K562 (cell line): ENCODE results near the gene IMPA2. TPM values are rescaled to one million over a fixed set of nuclear protein-coding genes. Genes with fewer than 3 reads are reported as not detected.

Source experiments
- ATAC-seq: fragments of 200-7000 bp; cut with Tn5 transposase; 3 replicates; pipeline ENCODE4 v1.9.1; 2020; ENCODE audit warnings: moderate library complexity
- BruUV-seq: library from RNA; stranded (reverse); fragments of 400-500 nt; replicated peaks from 2 replicates; lab custom pipeline; 2021; lab: Mats Ljungman, UMichigan
- CTCF ChIA-PET: fragments of 300-600 bp; formaldehyde crosslinking; extraction: SDS; loops from one replicate; lab custom pipeline; 2021; ENCODE audit warnings: low intra/inter-chr PET ratio; lab: Yijun Ruan, JAX
- POLR2A ChIA-PET: fragments of 300-600, 350-650 bp; sonication (Branson Sonifier 250); formaldehyde crosslinking; extraction: SDS; loops from one replicate; lab custom pipeline; 2021; ENCODE audit warnings: antibody characterized with exemption, inconsistent platforms; lab: Yijun Ruan, JAX
- DNase-seq, 4 experiments: peaks; one replicate each; pipeline versions ENCODE4 v3.0.0 to v3.0.0-alpha.2; 2011 to 2018; ENCODE audit warnings: low spot score in 3 of 4, mixed read lengths in 3 of 4; ENCODE audit errors: extremely low read depth in 1 of 4
- FAIRE-seq: peaks from 2 replicates; lab custom pipeline; 2011; peaks lifted over from hg19 to GRCh38; lab: Jason Lieb, UNC
- H2AFZ ChIP-seq: 2 replicates; pipeline ENCODE4 v1.6.0; 2011; ENCODE audit warnings: low read depth, low read length, control low read depth, inconsistent platforms
- H3K27ac ChIP-seq: fragments of 200-600 bp; 3 replicates; pipeline ENCODE4 v1.8.0; 2011; ENCODE audit warnings: low read depth, mild to moderate bottlenecking, control low read depth, inconsistent platforms, low read length, moderate library complexity, mixed read lengths; ENCODE audit errors: extremely low read depth
- H3K27me3 ChIP-seq, 2 experiments: fragments of 300-600 bp in 1 of 2; 2 replicates in 1 of 2; 3 replicates in 1 of 2; pipeline versions ENCODE4 v1.6.0 to v1.8.0; 2011; ENCODE audit warnings: inconsistent platforms in 2 of 2, low read length in 2 of 2, mild to moderate bottlenecking in 1 of 2, mixed read lengths in 1 of 2, moderate library complexity in 1 of 2; ENCODE audit not compliant: control insufficient read depth in 2 of 2, insufficient read depth in 2 of 2
- H3K36me3 ChIP-seq: fragments of 300-600 bp; 3 replicates; pipeline ENCODE4 v1.8.0; 2011; ENCODE audit warnings: mild to moderate bottlenecking, low read length, inconsistent platforms; ENCODE audit not compliant: control insufficient read depth, insufficient read depth
- H3K4me1 ChIP-seq, 2 experiments: fragments of 200-600 bp in 1 of 2; replicated peaks in 1 of 2; 2 replicates in 1 of 2; 3 replicates in 1 of 2; pipeline versions ENCODE4 v1.5.1 to v1.8.0; 2011; ENCODE audit warnings: inconsistent platforms in 2 of 2, low read length in 2 of 2, mild to moderate bottlenecking in 1 of 2, mixed read lengths in 1 of 2, moderate library complexity in 1 of 2; ENCODE audit not compliant: control insufficient read depth in 2 of 2, insufficient read depth in 2 of 2
- H3K4me2 ChIP-seq: 2 replicates; pipeline ENCODE4 v1.6.1; 2011; ENCODE audit warnings: low read length, control low read depth, inconsistent platforms, mixed read lengths; ENCODE audit not compliant: insufficient read depth
- H3K4me3 ChIP-seq: fragments of 200-600 bp; sonication (generic), shearing (Covaris generic); 2 replicates; pipeline ENCODE4 v1.5.1; 2016; ENCODE audit warnings: control low read depth, inconsistent platforms
- H3K79me2 ChIP-seq: fragments of 200-600 bp; 3 replicates; pipeline ENCODE4 v1.8.0; 2011; ENCODE audit warnings: low read length, inconsistent platforms; ENCODE audit not compliant: control insufficient read depth, insufficient read depth
- H3K9ac ChIP-seq, 2 experiments: 2 replicates each; pipeline versions ENCODE4 v1.6.0 to v1.6.1; 2011; ENCODE audit warnings: low read depth in 2 of 2, low read length in 2 of 2, control low read depth in 1 of 2, inconsistent platforms in 1 of 2, mild to moderate bottlenecking in 1 of 2, mixed read lengths in 1 of 2; ENCODE audit not compliant: insufficient read depth in 1 of 2
- H3K9me1 ChIP-seq: one replicate; pipeline ENCODE4 v1.6.0; 2011; ENCODE audit warnings: inconsistent platforms, mild to moderate bottlenecking, low read length, moderate library complexity; ENCODE audit not compliant: control insufficient read depth, insufficient read depth
- H3K9me3 ChIP-seq: replicated peaks from 2 replicates; pipeline ENCODE4 v1.5.1; 2011; ENCODE audit warnings: low read depth, low read length, inconsistent platforms; ENCODE audit not compliant: control insufficient read depth, insufficient read depth
- H4K20me1 ChIP-seq: replicated peaks from 2 replicates; pipeline ENCODE4 v1.6.1; 2011; ENCODE audit warnings: low read length, inconsistent platforms, mixed read lengths; ENCODE audit not compliant: control insufficient read depth, insufficient read depth
- STAT5B ChIP-seq: fragments of 250-450 bp; sonication (Bioruptor Pico); IDR thresholded peaks from 2 replicates; pipeline ENCODE4 v1.8.0; 2021; ENCODE audit warnings: mild to moderate bottlenecking, inconsistent platforms
- ZNF263 ChIP-seq: sonication (generic); formaldehyde crosslinking; IDR thresholded peaks from 2 replicates; pipeline ENCODE4 v1.8.0; 2022; ENCODE audit warnings: mild to moderate bottlenecking, missing genetic modification reagents, borderline replicate concordance
- WGBS: fragments of 100-300 bp; shearing (Covaris generic); methylation state at CpG from one replicate; pipeline ENCODE4 v1.1.6; 2016; ENCODE audit warnings: low coverage, mixed read lengths; ENCODE audit not compliant: insufficient coverage; ENCODE audit errors: missing lambda C conversion rate; 5-methylcytosine and 5-hydroxymethylcytosine counted together
- in situ Hi-C: fragments of 300-500 bp; cut with MboI; formaldehyde crosslinking; loops from 4 replicates; pipeline ENCODE4 v1.15.0; 2018; ENCODE audit warnings: inconsistent platforms, mixed read lengths
- intact Hi-C: fragments of 100-400 bp; cut with micrococcal nuclease; formaldehyde crosslinking; loops from 2 replicates; pipeline ENCODE4 v1.14.2; 2022
- polyA plus RNA-seq, 8 experiments: library from polyadenylated mRNA; depleted of rRNA in 4 of 8; stranded (reverse) in 5 of 8; unstranded in 3 of 8; fragments of >200 nt; fragmentation: Nextera tagmentation in 2 of 8; fragmentation: Illumina TruSeq in 1 of 8; extraction: Ambion mirVana in 2 of 8; extraction: Trizol in 1 of 8; gene quantifications; 2 replicates each; pipeline versions ENCODE4 v1.2.1 to v1.2.3, GENCODE V29; 2011 to 2014; ENCODE audit warnings: inconsistent platforms in 1 of 8, missing spikeins in 1 of 8
- total RNA-seq, 7 experiments: library from RNA; depleted of rRNA in 6 of 7; stranded (reverse); fragments of >200 nt in 6 of 7; fragmentation: Illumina TruSeq in 2 of 7; extraction: Trizol in 2 of 7; gene quantifications; 2 replicates each; pipeline versions ENCODE4 v1.2.1 to v1.2.3, GENCODE V29; 2011 to 2021; ENCODE audit warnings: low replicate concordance in 1 of 7
- TF ChIP-seq, protein P1 (sequence below), 2 experiments: fragments of 450-650 bp; IDR thresholded peaks; 2 replicates each; pipeline ENCODE4 v1.6.1; 2018; ENCODE audit warnings: mild to moderate bottlenecking in 2 of 2, low read depth in 1 of 2; ENCODE audit not compliant: partially characterized antibody in 2 of 2
- TF ChIP-seq, protein P2 (sequence below), 2 experiments: fragments of 450-650 bp; formaldehyde crosslinking in 1 of 2; IDR thresholded peaks; 2 replicates each; pipeline versions ENCODE4 v1.4.0 to v1.6.1; 2014 to 2020; ENCODE audit warnings: mild to moderate bottlenecking in 2 of 2, borderline replicate concordance in 1 of 2, low read depth in 1 of 2

The IMPA2 gene
- total and polyA plus RNA-seq, 9 of the 15 experiments (the other 6 are each of a cell fraction or from before 2014, with no cell fraction given) = 0.62 to 11.3 (median 5.7) TPM

DNA sequence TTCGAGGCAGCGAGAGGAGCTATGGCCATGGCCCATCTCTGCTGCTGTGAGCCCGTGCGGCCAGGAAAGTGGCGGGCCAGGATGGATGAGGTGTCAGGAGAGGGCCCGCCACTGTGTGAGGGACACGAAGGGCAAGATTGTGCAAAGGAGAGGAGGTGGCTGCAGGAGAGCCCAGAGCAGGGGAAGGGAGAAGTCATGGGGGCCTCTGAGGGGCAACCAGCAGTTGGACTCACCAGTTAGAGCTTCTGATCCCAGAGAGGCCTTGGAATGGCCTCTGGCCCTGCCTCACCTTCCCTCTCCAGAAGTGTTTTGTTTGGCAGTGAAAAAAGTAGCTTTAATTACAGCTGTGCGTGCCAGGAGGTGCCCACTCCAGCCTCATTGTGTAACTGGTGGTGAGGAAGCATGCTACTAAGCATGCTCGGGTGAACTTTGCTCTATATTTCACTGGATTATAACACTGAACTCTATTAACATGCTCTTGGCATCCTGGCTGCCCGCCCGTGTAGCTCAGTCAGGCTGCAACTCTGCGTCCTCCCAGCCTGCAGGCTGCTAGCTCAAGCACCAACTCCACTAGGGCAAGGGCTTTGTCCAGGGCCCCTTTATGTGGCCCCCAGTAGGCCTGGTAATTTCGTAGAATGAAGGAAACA lies 34.2 kb downstream of the IMPA2 start (continued):
- TF ChIP-seq, protein P1, sequence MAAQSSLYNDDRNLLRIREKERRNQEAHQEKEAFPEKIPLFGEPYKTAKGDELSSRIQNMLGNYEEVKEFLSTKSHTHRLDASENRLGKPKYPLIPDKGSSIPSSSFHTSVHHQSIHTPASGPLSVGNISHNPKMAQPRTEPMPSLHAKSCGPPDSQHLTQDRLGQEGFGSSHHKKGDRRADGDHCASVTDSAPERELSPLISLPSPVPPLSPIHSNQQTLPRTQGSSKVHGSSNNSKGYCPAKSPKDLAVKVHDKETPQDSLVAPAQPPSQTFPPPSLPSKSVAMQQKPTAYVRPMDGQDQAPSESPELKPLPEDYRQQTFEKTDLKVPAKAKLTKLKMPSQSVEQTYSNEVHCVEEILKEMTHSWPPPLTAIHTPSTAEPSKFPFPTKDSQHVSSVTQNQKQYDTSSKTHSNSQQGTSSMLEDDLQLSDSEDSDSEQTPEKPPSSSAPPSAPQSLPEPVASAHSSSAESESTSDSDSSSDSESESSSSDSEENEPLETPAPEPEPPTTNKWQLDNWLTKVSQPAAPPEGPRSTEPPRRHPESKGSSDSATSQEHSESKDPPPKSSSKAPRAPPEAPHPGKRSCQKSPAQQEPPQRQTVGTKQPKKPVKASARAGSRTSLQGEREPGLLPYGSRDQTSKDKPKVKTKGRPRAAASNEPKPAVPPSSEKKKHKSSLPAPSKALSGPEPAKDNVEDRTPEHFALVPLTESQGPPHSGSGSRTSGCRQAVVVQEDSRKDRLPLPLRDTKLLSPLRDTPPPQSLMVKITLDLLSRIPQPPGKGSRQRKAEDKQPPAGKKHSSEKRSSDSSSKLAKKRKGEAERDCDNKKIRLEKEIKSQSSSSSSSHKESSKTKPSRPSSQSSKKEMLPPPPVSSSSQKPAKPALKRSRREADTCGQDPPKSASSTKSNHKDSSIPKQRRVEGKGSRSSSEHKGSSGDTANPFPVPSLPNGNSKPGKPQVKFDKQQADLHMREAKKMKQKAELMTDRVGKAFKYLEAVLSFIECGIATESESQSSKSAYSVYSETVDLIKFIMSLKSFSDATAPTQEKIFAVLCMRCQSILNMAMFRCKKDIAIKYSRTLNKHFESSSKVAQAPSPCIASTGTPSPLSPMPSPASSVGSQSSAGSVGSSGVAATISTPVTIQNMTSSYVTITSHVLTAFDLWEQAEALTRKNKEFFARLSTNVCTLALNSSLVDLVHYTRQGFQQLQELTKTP (IDR thresholded peaks at IDR 0.05; ENCODE audit: low read depth in 1 of 2, partially characterized antibody in 2 of 2) = no peak

DNA sequence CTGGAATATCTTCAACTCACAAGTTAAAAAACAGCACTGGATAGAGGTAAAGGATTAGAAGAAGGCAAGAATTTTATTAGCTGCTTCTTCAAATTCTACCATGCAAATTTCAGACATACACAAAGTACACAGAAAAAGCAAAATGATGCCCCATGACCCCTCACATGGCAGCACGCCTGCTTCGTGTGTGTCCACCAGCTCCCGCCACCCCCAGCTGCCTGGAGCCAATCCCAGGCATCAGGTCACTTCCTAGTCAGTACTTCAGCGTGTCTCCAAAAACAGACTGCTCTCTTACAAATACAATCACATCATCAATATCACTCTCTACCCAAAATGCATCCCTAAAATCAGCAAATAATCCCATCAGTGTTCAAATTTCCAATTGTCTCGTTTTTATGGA lies 35.8 kb downstream of the IMPA2 start:
- in situ Hi-C loops = no loop called here
- Histone ChIP-seq H3K79me2 (no peaks in the 10 kb centered on the region), H3K9me1 (no peaks in the 10 kb centered on the region), H3K4me2 (no peak overlapping the region), H2AFZ (no peak overlapping the region), H3K9ac (no peak overlapping the region), H3K4me1 (no peaks in the 10 kb centered on the region), H4K20me1 (peaks cover 5% of the 10 kb centered on the region; the same call in 1 of the 2 replicates), H3K27me3 (peaks cover 0 to 5% of the 10 kb centered on the region in 2 experiments; a peak in 1 of 5 replicates), H3K9me3 (no peaks in the 10 kb centered on the region), H3K4me3 (no peak overlapping the region), H3K36me3 (no peaks in the 10 kb centered on the region), H3K27ac (no peak overlapping the region)
- ATAC-seq (no peak), DNase-seq (no peak), FAIRE-seq (no peak)
- intact Hi-C loops = no loop called here
- ChIA-PET POLR2A (interaction anchor here (0.6 kb wide), 1 partner anchor 12 kb away, joined by 4 read pairs; no protein-coding TSS in a partner anchor), CTCF (no interaction called here)
- 34% methylated on average over 5 of the region's 5 CpGs for WGBS
- BruUV-seq = no TSS peak
- no peak for TF ChIP-seq ZNF263
- TF ChIP-seq, protein P2, sequence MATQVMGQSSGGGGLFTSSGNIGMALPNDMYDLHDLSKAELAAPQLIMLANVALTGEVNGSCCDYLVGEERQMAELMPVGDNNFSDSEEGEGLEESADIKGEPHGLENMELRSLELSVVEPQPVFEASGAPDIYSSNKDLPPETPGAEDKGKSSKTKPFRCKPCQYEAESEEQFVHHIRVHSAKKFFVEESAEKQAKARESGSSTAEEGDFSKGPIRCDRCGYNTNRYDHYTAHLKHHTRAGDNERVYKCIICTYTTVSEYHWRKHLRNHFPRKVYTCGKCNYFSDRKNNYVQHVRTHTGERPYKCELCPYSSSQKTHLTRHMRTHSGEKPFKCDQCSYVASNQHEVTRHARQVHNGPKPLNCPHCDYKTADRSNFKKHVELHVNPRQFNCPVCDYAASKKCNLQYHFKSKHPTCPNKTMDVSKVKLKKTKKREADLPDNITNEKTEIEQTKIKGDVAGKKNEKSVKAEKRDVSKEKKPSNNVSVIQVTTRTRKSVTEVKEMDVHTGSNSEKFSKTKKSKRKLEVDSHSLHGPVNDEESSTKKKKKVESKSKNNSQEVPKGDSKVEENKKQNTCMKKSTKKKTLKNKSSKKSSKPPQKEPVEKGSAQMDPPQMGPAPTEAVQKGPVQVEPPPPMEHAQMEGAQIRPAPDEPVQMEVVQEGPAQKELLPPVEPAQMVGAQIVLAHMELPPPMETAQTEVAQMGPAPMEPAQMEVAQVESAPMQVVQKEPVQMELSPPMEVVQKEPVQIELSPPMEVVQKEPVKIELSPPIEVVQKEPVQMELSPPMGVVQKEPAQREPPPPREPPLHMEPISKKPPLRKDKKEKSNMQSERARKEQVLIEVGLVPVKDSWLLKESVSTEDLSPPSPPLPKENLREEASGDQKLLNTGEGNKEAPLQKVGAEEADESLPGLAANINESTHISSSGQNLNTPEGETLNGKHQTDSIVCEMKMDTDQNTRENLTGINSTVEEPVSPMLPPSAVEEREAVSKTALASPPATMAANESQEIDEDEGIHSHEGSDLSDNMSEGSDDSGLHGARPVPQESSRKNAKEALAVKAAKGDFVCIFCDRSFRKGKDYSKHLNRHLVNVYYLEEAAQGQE (IDR thresholded peaks at IDR 0.05; ENCODE audit: borderline replicate concordance) = no peak
- TF ChIP-seq, protein P2 (CRISPR knock-in tag; IDR thresholded peaks at IDR 0.05; ENCODE audit: low read depth) = no peak
- TF ChIP-seq STAT5B (CRISPR knock-in tag) = no peak
